Measurements from ENCODE around the gene ENTPD6.

ENTPD6 gene

DNA sequence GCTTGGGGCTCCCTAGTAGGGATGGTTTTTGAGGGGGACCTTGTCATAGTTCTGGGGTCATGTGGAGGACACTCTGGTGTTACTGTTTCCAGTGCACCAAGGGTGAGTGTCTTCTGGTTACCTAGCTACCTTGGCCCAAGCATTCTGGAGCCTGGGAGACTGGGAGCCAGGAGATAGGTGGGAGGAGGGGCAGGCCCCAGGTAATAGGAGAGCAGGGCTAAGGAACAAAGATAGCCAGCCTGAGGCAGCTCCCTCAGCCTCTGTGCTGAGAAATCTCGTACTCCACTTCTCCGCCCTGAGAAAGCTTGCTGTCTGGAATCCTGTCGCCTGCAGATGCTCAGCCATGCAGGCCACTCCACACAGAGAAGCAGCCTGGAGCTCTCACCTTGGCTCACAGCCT, 8.3 kb upstream of the ENTPD6 start:
- CTCF ChIA-PET = no interaction called here
- DNase-seq (ENCODE audit: extremely low spot score) = no peak
- POLR2A ChIA-PET = no interaction called here
- TF ChIP-seq, protein P1, sequence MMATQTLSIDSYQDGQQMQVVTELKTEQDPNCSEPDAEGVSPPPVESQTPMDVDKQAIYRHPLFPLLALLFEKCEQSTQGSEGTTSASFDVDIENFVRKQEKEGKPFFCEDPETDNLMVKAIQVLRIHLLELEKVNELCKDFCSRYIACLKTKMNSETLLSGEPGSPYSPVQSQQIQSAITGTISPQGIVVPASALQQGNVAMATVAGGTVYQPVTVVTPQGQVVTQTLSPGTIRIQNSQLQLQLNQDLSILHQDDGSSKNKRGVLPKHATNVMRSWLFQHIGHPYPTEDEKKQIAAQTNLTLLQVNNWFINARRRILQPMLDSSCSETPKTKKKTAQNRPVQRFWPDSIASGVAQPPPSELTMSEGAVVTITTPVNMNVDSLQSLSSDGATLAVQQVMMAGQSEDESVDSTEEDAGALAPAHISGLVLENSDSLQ (IDR thresholded peaks at IDR 0.05) = no peak
- no peak for TF ChIP-seq NFRKB (IDR thresholded peaks at IDR 0.05)
- TF ChIP-seq LEF1 (IDR thresholded peaks at IDR 0.05; ENCODE audit: borderline replicate concordance) = no peak
- no peak for TF ChIP-seq FOXM1 (IDR thresholded peaks at IDR 0.05; ENCODE audit: borderline replicate concordance)
- no peak for TF ChIP-seq FOXA1 (IDR thresholded peaks at IDR 0.05)
- no peak for TF ChIP-seq BHLHE40 (IDR thresholded peaks at IDR 0.05; ENCODE audit: borderline replicate concordance)
- TF ChIP-seq ARNT (IDR thresholded peaks at IDR 0.05) = no peak
- no peak for TF ChIP-seq TARDBP (IDR thresholded peaks at IDR 0.05)
- no peak for TF ChIP-seq ZNF384 (IDR thresholded peaks at IDR 0.05)
- TF ChIP-seq SUZ12 (IDR thresholded peaks at IDR 0.05) = no peak

DNA sequence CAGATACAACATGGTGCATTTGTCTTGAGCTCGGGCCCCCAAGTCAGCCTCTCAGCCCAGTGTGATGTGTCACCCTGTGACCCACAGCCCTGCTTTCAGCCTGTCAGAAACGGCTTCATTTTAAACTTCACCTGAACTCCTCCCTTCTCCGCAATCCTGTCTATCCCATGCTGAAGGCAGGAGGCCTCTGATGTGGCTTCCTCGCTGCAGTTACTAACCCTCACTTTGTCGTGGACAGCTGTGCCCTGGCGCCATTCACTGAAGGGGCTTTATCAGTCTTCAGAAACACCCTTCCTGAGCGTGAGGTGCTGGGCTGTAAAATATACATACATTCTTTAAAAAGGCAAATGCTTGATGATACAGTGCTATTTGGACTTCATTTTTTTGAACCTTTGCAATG, 7.9 kb upstream of the ENTPD6 start:
- TF ChIP-seq ARNT (IDR thresholded peaks at IDR 0.05) = no peak
- no peak for TF ChIP-seq HDGF (IDR thresholded peaks at IDR 0.05; ENCODE audit: borderline replicate concordance)
- TF ChIP-seq ZNF384 (IDR thresholded peaks at IDR 0.05) = no peak
- TF ChIP-seq ELF4 (IDR thresholded peaks at IDR 0.05) = no peak
- TF ChIP-seq SUZ12 (IDR thresholded peaks at IDR 0.05) = no peak
- no peak for TF ChIP-seq FOXA1 (IDR thresholded peaks at IDR 0.05)
- TF ChIP-seq CTBP1 (IDR thresholded peaks at IDR 0.05; ENCODE audit: borderline replicate concordance) = no peak
- no peak for TF ChIP-seq FOXK2 (IDR thresholded peaks at IDR 0.05)
- no peak for TF ChIP-seq NFRKB (IDR thresholded peaks at IDR 0.05)
- TF ChIP-seq, protein P1 (IDR thresholded peaks at IDR 0.05) = no peak
- TF ChIP-seq TARDBP (IDR thresholded peaks at IDR 0.05) = no peak
- TF ChIP-seq L3MBTL2 (conservative IDR thresholded peaks at IDR 0.05) = no peak
- TF ChIP-seq SP1 (IDR thresholded peaks at IDR 0.05) = no peak
- no peak for TF ChIP-seq FOXM1 (IDR thresholded peaks at IDR 0.05; ENCODE audit: borderline replicate concordance)
- TF ChIP-seq LEF1 (IDR thresholded peaks at IDR 0.05; ENCODE audit: borderline replicate concordance) = no peak
- no peak for TF ChIP-seq BHLHE40 (IDR thresholded peaks at IDR 0.05; ENCODE audit: borderline replicate concordance)
- ChIA-PET POLR2A (no interaction called here), CTCF (no interaction called here)
- no peak for DNase-seq (ENCODE audit: extremely low spot score)

DNA sequence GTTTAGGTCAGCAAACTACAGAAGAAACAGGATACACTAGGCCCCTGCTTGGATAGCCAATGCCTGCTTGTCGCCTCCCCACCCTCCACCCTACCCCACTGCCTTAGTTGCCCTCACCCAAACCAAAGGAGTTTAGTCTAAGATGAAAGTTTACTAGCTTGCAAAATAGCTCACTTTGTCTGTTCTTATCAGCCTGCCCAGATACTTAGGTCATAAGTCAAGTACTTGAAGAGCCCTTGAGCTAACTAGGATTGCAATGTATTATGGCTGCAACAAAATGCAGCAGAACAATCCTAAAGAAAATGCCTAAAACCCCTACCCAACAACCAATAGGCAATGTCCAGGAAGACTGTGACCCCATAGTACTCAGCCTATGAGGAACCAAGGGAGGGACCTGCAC, 7.3 kb upstream of the ENTPD6 start:
- CTCF ChIA-PET = no interaction called here
- TF ChIP-seq ARNT (IDR thresholded peaks at IDR 0.05) (no peak), FOXM1 (IDR thresholded peaks at IDR 0.05; ENCODE audit: borderline replicate concordance) (no peak), SP1 (IDR thresholded peaks at IDR 0.05) (no peak), FOXA1 (IDR thresholded peaks at IDR 0.05) (no peak), L3MBTL2 (conservative IDR thresholded peaks at IDR 0.05) (no peak), SUZ12 (IDR thresholded peaks at IDR 0.05) (no peak), TARDBP (IDR thresholded peaks at IDR 0.05) (no peak), ELF4 (IDR thresholded peaks at IDR 0.05) (no peak), LEF1 (IDR thresholded peaks at IDR 0.05; ENCODE audit: borderline replicate concordance) (no peak), ZNF384 (IDR thresholded peaks at IDR 0.05) (no peak), HDGF (IDR thresholded peaks at IDR 0.05; ENCODE audit: borderline replicate concordance) (no peak), BHLHE40 (IDR thresholded peaks at IDR 0.05; ENCODE audit: borderline replicate concordance) (no peak), FOXK2 (IDR thresholded peaks at IDR 0.05) (no peak), NFRKB (IDR thresholded peaks at IDR 0.05) (no peak), CTBP1 (IDR thresholded peaks at IDR 0.05; ENCODE audit: borderline replicate concordance) (no peak)
- TF ChIP-seq, protein P1 (IDR thresholded peaks at IDR 0.05) = no peak
- POLR2A ChIA-PET = no interaction called here
- no peak for DNase-seq (ENCODE audit: extremely low spot score)

DNA sequence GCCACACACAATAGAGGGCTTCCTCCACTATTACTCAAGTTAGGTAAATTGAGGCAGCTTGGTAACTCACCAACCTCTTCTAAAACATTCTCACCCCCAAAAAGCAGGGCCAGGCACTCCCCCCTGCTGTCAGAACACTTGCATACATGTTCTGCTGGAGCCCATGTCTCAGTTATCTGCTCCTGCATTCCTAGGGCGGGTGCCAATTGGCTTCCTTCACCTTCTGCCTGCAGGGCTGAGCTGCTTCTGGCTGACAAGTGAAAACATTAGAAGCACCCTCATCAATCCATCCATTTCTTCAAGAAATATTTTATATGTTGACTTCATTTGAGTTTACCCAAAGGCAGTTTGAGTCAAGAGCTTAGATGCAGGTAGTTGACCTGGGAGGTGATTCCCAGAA, 4.5 kb upstream of the ENTPD6 start:
- CTCF ChIA-PET = interaction anchor here (0.6 to 0.7 kb wide), 2 partner anchors 42 to 586 kb away, joined by 3 read pairs; no protein-coding TSS in a partner anchor
- POLR2A ChIA-PET = no interaction called here
- DNase-seq (ENCODE audit: extremely low spot score) = no peak

DNA sequence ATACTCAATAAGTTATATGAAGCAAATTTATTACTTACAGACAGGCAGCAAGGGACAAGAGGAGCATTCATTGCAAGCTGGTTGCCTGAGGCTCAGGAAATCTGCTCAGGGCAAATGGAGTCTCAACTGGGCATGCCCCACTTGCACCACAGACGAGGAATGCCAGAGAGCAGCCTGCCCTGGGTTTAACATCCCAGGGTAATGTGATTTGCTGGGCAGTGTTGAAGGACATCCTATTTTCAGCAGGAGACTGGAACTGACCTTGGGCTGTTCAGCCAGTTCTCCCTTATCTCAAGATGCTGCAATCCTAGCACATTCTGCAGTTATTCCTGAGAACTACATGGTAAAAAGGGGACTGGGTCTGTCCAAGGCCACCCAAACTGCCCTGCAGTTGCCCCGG, 3.8 kb upstream of the ENTPD6 start:
- DNase-seq (ENCODE audit: extremely low spot score) = no peak
- POLR2A ChIA-PET = no interaction called here
- TF ChIP-seq FOXM1 (IDR thresholded peaks at IDR 0.05; ENCODE audit: borderline replicate concordance) = no peak
- TF ChIP-seq, protein P1 (IDR thresholded peaks at IDR 0.05) = no peak
- no peak for TF ChIP-seq FOXK2 (IDR thresholded peaks at IDR 0.05)
- CTCF ChIA-PET = interaction anchor here (0.7 kb wide), 1 partner anchor 41 kb away, joined by 3 read pairs; no protein-coding TSS in a partner anchor

More for the DNA sequence above, 4.5 kb upstream of the ENTPD6 start:
- no peak for TF ChIP-seq FOXM1 (IDR thresholded peaks at IDR 0.05; ENCODE audit: borderline replicate concordance)
- no peak for TF ChIP-seq TARDBP (IDR thresholded peaks at IDR 0.05)
- TF ChIP-seq LEF1 (IDR thresholded peaks at IDR 0.05; ENCODE audit: borderline replicate concordance) = no peak
- TF ChIP-seq ELF4 (IDR thresholded peaks at IDR 0.05) = no peak
- TF ChIP-seq, protein P1 (IDR thresholded peaks at IDR 0.05) = no peak
- no peak for TF ChIP-seq FOXA1 (IDR thresholded peaks at IDR 0.05)
- no peak for TF ChIP-seq BHLHE40 (IDR thresholded peaks at IDR 0.05; ENCODE audit: borderline replicate concordance)
- no peak for TF ChIP-seq NFRKB (IDR thresholded peaks at IDR 0.05)
- TF ChIP-seq SP1 (IDR thresholded peaks at IDR 0.05) = no peak
- no peak for TF ChIP-seq CTBP1 (IDR thresholded peaks at IDR 0.05; ENCODE audit: borderline replicate concordance)
- TF ChIP-seq ZNF384 (IDR thresholded peaks at IDR 0.05) = no peak
- no peak for TF ChIP-seq FOXK2 (IDR thresholded peaks at IDR 0.05)
- TF ChIP-seq HDGF (IDR thresholded peaks at IDR 0.05; ENCODE audit: borderline replicate concordance) = no peak
- TF ChIP-seq ARNT (IDR thresholded peaks at IDR 0.05) = no peak
- no peak for TF ChIP-seq L3MBTL2 (conservative IDR thresholded peaks at IDR 0.05)
- TF ChIP-seq SUZ12 (IDR thresholded peaks at IDR 0.05) = no peak

Measured in HEK293T (cell line).